Testis (tissue), 2 donors: ENCODE results near the gene RXFP1.

ENCODE experiments used
- POLR2A ChIP-seq: fragments of 450-650 bp; IDR thresholded peaks from one replicate; pipeline ENCODE4 v1.6.1; 2017; ENCODE audit warnings: antibody characterized with exemption, mild to moderate bottlenecking, moderate library complexity
- TF ChIP-seq, protein P1 (sequence below), 3 experiments: fragments of 450-650 bp in 2 of 3; fragments of 200-600 bp in 1 of 3; sonication (generic) in 1 of 3; IDR thresholded peaks; one replicate each; pipeline ENCODE4 v1.5.1; 2016 to 2019; ENCODE audit warnings: antibody characterized with exemption in 3 of 3, mild to moderate bottlenecking in 2 of 3, moderate library complexity in 1 of 3

DNA sequence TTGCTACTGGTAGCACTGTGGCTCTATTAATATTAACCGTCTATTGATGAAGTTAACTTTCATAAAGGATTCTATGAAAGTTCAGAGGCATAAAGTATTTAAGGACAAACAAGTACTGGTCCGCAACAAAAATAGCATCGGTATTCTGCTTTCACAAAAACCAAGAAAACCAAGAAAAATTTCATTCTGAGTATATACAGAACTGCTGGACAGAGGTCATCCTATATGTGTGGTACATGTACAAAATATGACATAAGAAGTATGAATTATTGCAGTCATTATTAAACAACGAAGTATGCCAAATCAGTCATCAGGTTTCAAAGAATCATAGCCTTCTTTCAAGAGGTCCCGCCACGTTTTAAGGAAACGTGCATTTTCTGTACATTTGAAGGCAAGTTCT, 147.6 kb downstream of the RXFP1 start:
- TF ChIP-seq, protein P1, sequence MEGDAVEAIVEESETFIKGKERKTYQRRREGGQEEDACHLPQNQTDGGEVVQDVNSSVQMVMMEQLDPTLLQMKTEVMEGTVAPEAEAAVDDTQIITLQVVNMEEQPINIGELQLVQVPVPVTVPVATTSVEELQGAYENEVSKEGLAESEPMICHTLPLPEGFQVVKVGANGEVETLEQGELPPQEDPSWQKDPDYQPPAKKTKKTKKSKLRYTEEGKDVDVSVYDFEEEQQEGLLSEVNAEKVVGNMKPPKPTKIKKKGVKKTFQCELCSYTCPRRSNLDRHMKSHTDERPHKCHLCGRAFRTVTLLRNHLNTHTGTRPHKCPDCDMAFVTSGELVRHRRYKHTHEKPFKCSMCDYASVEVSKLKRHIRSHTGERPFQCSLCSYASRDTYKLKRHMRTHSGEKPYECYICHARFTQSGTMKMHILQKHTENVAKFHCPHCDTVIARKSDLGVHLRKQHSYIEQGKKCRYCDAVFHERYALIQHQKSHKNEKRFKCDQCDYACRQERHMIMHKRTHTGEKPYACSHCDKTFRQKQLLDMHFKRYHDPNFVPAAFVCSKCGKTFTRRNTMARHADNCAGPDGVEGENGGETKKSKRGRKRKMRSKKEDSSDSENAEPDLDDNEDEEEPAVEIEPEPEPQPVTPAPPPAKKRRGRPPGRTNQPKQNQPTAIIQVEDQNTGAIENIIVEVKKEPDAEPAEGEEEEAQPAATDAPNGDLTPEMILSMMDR (IDR thresholded peaks at IDR 0.05), result no peak
- TF ChIP-seq POLR2A, result no peak
